OCI-LY1 (cell line): ENCODE data around the gene TBCA.

Experiments
- CTCF ChIP-seq: fragments of 200-600 bp; sonication (generic), shearing (Covaris generic); IDR thresholded peaks from 2 replicates; pipeline ENCODE4 v1.5.1; 2017; ENCODE audit warnings: mild to moderate bottlenecking, antibody characterized with exemption, low read length, moderate library complexity, mixed read lengths
- EZH2 ChIP-seq: fragments of 200-600 bp; sonication (generic), shearing (Covaris generic); IDR thresholded peaks from 2 replicates; pipeline ENCODE4 v1.8.0; 2017; ENCODE audit warnings: borderline replicate concordance, mixed run types, mild to moderate bottlenecking, antibody characterized with exemption, low read length, moderate library complexity, mixed read lengths

GRCh38 chr5:77669677-77670076, 106.5 kb downstream of the TBCA start:
- TF ChIP-seq CTCF = no peak
- no peak for TF ChIP-seq EZH2
